HG02973 (cell line): ENCODE measurements around the gene TMEM130.

Experiments
- ATAC-seq: cut with Tn5 transposase; IDR thresholded peaks from one replicate; pipeline ENCODE4 v1.9.1; 2021; ENCODE audit warnings: moderate library complexity; ENCODE audit not compliant: unreplicated experiment

TMEM130 gene

GRCh38 chr7:98810153-98810802, 59.5 kb downstream of the TMEM130 start:
- no peak for ATAC-seq

GRCh38 chr7:98808751-98809460, 60.9 kb downstream of the TMEM130 start:
- ATAC-seq: no peak

GRCh38 chr7:98807068-98808048, 62.5 kb downstream of the TMEM130 start:
- ATAC-seq: no peak

GRCh38 chr7:98805956-98806838, 63.6 kb downstream of the TMEM130 start:
- ATAC-seq: no peak

- ATAC-seq: peak; percentile 25
These were observed 67.1 kb downstream of the TMEM130 start for GRCh38 chr7:98802781-98803110.

GRCh38 chr7:98802088-98802780, 67.6 kb downstream of the TMEM130 start:
- peak; percentile 88 for ATAC-seq

- no peak for ATAC-seq
These were observed 68.8 kb downstream of the TMEM130 start for GRCh38 chr7:98800996-98801395.

GRCh38 chr7:98797150-98797549, 72.7 kb downstream of the TMEM130 start:
- ATAC-seq: no peak
